ENCODE results near the gene TM9SF2. TPM values are rescaled to one million over a fixed set of nuclear protein-coding genes. Genes with fewer than 3 reads are reported as not detected.

Gene TM9SF2
- total and polyA plus RNA-seq, 9 of the 15 experiments (the other 6 are each of a cell fraction or from before 2014, with no cell fraction given): 23.3 to 83.2 (median 55.1) TPM

DNA sequence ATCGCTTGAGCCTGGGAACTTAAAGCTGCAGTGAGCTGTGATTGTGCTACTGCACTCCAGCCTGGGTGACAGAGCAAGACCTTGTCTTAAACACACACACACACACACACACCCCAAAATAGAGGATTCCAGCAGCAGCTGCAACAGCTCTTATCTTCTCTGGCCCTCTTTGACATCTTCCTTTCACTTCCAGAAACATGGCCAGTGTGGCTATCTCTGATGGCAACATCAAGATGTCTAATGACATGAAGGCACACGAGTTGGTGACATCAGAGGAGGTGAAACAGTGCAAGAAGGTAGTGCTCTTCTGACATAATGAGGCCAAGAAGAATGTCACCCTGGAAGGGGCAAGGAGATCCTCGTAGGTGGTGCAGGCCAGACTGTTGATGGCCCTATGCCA, 81.2 kb downstream of the TM9SF2 start (continued):
- TF ChIP-seq PHB (CRISPR knock-in tag; IDR thresholded peaks at IDR 0.05): no peak
- no peak for TF ChIP-seq MXI1 (IDR thresholded peaks at IDR 0.05; ENCODE audit: low read depth, low read length)
- TF ChIP-seq JUND (IDR thresholded peaks at IDR 0.05; ENCODE audit: borderline replicate concordance, low read depth, low read length): peak; percentile 11; the same call in 1 of the 2 replicates
- TF ChIP-seq JUND (tag; IDR thresholded peaks at IDR 0.05; ENCODE audit: borderline replicate concordance, low read depth, low read length): no peak
- TF ChIP-seq ZBTB7A (IDR thresholded peaks at IDR 0.05; ENCODE audit: borderline replicate concordance, control insufficient read depth, low read depth, low read length): no peak
- TF ChIP-seq TEAD4 (IDR thresholded peaks at IDR 0.05; ENCODE audit: low read length): peak; percentile 62
- no peak for TF ChIP-seq TEAD4 (CRISPR knock-in tag; IDR thresholded peaks at IDR 0.05; ENCODE audit: borderline replicate concordance)
- no peak for TF ChIP-seq SIRT6 (IDR thresholded peaks at IDR 0.05; ENCODE audit: low read depth, low read length)
- TF ChIP-seq PYGO2 (tag; IDR thresholded peaks at IDR 0.05): no peak
- no peak for TF ChIP-seq CHD1 (IDR thresholded peaks at IDR 0.05; ENCODE audit: low read length)
- TF ChIP-seq SOX6 (IDR thresholded peaks at IDR 0.05): no peak
- TF ChIP-seq, protein P1, sequence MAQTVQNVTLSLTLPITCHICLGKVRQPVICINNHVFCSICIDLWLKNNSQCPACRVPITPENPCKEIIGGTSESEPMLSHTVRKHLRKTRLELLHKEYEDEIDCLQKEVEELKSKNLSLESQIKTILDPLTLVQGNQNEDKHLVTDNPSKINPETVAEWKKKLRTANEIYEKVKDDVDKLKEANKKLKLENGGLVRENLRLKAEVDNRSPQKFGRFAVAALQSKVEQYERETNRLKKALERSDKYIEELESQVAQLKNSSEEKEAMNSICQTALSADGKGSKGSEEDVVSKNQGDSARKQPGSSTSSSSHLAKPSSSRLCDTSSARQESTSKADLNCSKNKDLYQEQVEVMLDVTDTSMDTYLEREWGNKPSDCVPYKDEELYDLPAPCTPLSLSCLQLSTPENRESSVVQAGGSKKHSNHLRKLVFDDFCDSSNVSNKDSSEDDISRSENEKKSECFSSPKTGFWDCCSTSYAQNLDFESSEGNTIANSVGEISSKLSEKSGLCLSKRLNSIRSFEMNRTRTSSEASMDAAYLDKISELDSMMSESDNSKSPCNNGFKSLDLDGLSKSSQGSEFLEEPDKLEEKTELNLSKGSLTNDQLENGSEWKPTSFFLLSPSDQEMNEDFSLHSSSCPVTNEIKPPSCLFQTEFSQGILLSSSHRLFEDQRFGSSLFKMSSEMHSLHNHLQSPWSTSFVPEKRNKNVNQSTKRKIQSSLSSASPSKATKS (CRISPR knock-in tag; IDR thresholded peaks at IDR 0.05): no peak
- TF ChIP-seq SIX5 (IDR thresholded peaks at IDR 0.05; ENCODE audit: borderline replicate concordance in 1 of 2, insufficient read depth in 1 of 2, low read depth in 1 of 2, low read length in 2 of 2): no peak
- peak; percentile 51; the same call in 1 of the 2 replicates for TF ChIP-seq CREM (IDR thresholded peaks at IDR 0.05; ENCODE audit: low read depth)
- TF ChIP-seq, protein P2, sequence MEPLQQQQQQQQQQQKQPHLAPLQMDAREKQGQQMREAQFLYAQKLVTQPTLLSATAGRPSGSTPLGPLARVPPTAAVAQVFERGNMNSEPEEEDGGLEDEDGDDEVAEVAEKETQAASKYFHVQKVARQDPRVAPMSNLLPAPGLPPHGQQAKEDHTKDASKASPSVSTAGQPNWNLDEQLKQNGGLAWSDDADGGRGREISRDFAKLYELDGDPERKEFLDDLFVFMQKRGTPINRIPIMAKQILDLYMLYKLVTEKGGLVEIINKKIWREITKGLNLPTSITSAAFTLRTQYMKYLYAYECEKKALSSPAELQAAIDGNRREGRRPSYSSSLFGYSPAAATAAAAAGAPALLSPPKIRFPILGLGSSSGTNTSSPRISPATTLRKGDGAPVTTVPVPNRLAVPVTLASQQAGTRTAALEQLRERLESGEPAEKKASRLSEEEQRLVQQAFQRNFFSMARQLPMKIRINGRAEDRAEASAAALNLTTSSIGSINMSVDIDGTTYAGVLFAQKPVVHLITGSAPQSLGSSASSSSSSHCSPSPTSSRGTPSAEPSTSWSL (CRISPR knock-in tag; IDR thresholded peaks at IDR 0.05; ENCODE audit: borderline replicate concordance): no peak
- TF ChIP-seq BRCA1 (IDR thresholded peaks at IDR 0.05): no peak
- TF ChIP-seq BRCA1 (CRISPR knock-in tag; IDR thresholded peaks at IDR 0.05): no peak
- TF ChIP-seq, protein P3, sequence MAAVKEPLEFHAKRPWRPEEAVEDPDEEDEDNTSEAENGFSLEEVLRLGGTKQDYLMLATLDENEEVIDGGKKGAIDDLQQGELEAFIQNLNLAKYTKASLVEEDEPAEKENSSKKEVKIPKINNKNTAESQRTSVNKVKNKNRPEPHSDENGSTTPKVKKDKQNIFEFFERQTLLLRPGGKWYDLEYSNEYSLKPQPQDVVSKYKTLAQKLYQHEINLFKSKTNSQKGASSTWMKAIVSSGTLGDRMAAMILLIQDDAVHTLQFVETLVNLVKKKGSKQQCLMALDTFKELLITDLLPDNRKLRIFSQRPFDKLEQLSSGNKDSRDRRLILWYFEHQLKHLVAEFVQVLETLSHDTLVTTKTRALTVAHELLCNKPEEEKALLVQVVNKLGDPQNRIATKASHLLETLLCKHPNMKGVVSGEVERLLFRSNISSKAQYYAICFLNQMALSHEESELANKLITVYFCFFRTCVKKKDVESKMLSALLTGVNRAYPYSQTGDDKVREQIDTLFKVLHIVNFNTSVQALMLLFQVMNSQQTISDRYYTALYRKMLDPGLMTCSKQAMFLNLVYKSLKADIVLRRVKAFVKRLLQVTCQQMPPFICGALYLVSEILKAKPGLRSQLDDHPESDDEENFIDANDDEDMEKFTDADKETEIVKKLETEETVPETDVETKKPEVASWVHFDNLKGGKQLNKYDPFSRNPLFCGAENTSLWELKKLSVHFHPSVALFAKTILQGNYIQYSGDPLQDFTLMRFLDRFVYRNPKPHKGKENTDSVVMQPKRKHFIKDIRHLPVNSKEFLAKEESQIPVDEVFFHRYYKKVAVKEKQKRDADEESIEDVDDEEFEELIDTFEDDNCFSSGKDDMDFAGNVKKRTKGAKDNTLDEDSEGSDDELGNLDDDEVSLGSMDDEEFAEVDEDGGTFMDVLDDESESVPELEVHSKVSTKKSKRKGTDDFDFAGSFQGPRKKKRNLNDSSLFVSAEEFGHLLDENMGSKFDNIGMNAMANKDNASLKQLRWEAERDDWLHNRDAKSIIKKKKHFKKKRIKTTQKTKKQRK (IDR thresholded peaks at IDR 0.05; ENCODE audit: borderline replicate concordance, low read depth, low read length): no peak
- peak; percentile 49; the same call in 1 of the 2 replicates for TF ChIP-seq CTBP1 (IDR thresholded peaks at IDR 0.05; ENCODE audit: borderline replicate concordance)
- TF ChIP-seq, protein P4, sequence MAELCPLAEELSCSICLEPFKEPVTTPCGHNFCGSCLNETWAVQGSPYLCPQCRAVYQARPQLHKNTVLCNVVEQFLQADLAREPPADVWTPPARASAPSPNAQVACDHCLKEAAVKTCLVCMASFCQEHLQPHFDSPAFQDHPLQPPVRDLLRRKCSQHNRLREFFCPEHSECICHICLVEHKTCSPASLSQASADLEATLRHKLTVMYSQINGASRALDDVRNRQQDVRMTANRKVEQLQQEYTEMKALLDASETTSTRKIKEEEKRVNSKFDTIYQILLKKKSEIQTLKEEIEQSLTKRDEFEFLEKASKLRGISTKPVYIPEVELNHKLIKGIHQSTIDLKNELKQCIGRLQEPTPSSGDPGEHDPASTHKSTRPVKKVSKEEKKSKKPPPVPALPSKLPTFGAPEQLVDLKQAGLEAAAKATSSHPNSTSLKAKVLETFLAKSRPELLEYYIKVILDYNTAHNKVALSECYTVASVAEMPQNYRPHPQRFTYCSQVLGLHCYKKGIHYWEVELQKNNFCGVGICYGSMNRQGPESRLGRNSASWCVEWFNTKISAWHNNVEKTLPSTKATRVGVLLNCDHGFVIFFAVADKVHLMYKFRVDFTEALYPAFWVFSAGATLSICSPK (IDR thresholded peaks at IDR 0.05; ENCODE audit: borderline replicate concordance): no peak
- TF ChIP-seq BHLHE40 (IDR thresholded peaks at IDR 0.05; ENCODE audit: low read length): peak; percentile 45; the same call in 1 of the 2 replicates
- no peak for TF ChIP-seq ZNF77 (CRISPR knock-in tag; IDR thresholded peaks at IDR 0.05)
